ENCODE measurements around the gene POU1F1.
"Not testable (repeated sequence)": the region's sequence is repeated elsewhere in the genome, so short reads cannot be mapped to it uniquely, and the experiment has no call there.

POU1F1 gene

GRCh38 chr3:87248831-87249230 is 27.6 kb downstream of the POU1F1 start:
- DNase-seq: no peak

DNA sequence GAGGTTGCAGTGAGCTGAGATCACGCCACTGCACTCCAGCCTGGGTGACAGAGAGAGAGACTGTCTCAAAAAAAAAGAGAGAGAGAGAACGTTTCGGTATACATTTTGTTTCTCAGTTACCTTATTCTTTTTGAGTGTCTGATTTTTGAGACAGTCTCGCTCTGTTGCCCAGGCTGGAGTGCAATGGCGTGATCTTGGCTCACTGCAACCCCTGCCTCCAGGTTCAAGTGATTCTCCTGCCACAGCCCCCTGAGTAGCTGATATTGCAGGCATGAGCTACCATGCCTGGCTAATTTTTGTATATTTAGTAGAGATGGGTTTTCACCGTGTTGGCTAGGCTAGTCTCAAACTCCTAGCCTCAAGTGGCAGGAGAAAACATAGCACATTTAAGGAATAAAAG is 28.2 kb downstream of the POU1F1 start:
- not testable (repeated sequence) for DNase-seq

GRCh38 chr3:87247430-87247773 is 29.0 kb downstream of the POU1F1 start:
- DNase-seq: no peak

DNA sequence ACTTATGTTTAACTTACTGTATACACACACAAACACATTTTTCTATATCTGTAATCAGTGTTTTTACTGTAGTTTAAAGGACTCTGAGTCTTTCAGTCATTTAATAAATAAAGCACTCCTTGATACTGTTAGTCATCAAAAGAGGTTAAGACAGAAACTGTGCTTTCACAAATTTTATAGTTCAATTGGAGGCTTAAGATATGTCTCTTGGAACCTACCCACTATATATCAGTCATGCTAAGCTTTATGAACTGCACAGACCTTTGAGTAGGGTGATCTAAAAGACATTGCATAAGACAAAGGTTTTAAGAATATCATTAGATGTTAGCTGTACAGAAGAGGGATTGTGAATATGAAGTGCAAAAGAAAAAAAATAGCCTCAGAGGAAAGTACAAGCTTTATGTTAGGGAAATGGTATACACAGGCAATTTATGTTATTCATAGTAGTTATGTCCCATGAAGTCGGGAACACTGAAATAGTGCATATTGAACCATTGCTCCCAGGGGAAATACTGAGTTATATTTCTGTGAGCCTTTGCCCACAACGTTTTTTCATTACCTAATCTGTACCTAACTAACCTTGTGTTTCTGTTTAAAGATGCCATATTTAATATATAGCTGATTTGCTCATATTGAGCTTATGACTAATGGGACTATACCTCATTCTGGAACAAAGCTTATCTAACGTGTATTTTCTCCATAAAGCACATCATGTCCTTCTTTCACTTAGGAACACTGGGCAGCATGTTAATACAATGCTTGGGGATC is 29.5 kb downstream of the POU1F1 start:
- DNase-seq: no peak

- no peak for DNase-seq
Measured at GRCh38 chr3:87236093-87236492, 40.3 kb downstream of the POU1F1 start.

DNA sequence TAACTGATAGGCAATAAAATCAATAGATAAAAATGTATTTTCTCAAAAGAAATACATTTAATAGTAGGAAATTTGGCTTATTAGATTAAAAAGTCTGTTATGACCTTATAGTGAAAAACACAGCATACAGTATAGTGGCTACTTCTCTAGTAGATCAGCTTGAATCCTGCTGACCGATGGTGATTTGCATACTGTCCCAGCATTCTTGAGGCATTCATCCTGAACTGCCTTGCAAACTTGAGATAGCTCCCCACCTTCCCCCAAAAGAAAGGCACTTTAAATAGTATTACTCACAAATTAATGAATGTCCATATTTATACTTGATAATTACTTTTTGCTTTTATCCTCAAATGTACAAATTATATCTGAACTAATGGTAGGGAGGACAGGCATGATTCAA is 42.6 kb downstream of the POU1F1 start:
- no peak for DNase-seq

DNA sequence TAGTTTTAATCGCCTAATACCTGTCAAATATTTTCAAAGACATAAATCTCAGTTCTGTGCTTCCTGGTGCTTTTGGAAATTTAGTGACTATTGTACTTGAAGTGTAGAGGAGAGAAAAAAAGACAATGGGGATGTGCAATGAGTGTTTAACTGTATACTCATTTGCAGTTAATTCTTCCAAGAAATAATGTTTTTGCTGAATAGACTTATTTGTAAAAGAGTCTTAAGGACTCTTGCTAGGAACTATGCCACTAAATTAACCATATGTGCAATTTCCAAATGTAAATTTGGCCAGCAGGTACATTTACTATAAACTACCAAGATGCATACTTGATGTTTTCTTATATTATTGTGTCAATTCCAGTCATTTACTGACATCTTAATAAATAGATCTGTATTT is 47.3 kb downstream of the POU1F1 start:
- no peak for DNase-seq

DNA sequence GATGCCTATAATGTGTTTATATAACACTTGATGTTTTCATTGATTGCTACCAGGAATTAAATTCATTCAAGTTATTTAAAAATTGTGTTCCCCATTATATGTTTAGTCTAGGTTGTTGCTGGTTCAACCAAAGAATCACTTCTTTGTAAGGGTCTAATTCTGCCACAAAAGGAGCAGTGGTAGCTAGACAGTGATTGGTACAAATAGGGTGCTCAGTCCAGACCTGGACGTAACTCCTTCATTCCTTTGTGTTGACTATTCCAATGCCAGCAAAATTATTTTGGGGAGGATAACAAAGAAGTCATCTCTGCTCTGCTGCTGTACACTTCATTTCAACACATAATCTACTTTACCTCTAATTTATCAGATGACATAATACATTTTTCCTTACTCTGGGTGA is 48.1 kb downstream of the POU1F1 start:
- no peak for DNase-seq

DNA sequence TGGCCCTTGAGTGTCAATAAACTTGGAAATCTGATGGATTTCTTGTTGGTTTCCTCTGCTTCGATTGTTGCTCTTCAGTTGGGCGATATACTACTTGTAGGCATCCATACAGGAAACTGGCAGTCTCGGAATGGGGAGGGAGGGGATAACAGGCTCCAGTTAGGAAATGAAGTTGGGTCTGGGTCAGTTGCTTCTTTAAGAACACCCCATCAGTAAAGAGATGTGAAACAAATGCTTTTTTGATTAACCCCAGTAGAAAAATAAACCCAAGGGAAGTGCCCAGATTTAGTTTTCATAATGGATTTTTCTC is 48.6 kb downstream of the POU1F1 start:
- DNase-seq: no peak

GRCh38 chr3:87227104-87227834 is 49.1 kb downstream of the POU1F1 start, which contains the start of gene CHMP2B:
Gene CHMP2B, plus strand, starts transcription at chr3:87227309. Its CDS starts 214 bp downstream, at chr3:87227523.
- DNase-seq: peak; percentile 81

DNA sequence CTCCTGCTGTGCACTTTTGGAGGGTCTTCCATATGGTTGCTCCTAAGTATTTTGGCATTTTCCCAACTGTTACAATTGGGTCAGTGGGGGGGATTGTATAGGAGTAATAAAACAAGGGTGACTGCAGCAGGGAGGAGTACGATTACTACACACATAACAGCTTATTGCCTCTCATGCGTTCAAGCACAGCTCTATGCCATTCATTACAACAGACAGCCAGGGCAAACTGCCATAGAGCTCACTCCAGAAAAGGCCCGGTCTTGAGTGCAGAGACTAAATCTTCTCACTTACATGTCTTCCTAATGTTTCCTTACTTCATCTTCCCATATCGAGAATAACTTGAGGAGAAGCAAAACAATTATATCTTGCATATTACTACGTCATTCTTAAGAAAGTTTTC is 50.7 kb downstream of the POU1F1 start:
- no peak for DNase-seq

GRCh38 chr3:87219611-87220010 is 56.8 kb downstream of the POU1F1 start:
- no peak for DNase-seq

DNA sequence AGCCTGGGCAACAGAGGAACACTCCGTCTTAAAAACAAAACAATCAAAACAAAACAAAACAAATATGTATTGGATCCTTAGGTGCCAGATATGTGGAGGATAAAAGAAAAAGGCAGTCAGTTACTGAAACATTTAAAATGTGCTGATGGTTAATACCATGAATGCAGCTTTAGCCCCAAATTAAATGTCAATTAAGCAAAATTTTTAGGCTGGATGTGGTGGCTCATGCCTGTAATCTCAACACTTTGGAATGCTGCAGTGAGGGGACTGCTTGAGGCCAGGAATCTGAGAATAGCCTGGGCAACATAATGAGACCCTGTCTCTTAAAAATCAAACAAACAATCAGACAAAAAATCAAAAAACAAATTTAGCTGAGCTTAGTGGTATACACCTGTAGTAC is 57.8 kb downstream of the POU1F1 start:
- DNase-seq: no peak
